ENCODE results near the gene PANX2. TPM values are rescaled to one million over a fixed set of nuclear protein-coding genes. Genes with fewer than 3 reads are reported as not detected.

PANX2 gene
- total and polyA plus RNA-seq, 2 experiments from 2014 or later: 0.44 to 2.1 TPM

DNA sequence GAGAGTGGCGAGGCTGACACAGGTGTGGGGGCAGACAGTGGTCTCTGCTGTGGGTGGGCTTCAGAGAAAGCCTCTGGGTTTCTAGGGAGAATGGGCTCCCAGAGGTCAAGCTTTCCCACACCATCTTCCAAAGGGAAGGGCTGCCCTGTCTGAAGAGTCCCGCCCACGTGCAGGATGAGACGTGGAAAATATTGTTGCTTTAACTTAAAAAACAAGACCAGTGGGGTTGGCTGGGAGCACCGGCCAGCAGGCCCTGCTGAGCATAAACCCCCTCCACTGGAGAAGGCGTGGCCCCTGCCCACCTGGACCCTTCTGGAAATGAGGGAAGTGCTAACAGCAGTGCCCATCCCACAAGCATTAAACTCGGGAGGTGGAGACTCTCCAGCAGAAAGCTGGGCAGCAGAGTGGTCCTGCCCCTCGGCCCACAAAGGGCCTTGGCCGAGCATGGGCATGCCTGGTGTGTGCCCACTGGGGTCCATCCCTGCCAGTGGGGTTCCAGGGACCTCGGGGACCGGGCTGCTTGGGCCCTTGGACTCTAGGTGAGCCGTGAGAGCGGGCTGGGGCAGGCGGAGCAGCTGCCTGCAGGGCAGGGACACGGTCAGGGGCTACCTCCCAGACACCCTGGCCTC, 45.6 kb downstream of the PANX2 start:
- Histone ChIP-seq H3K27ac (no peak overlapping the region), H3K4me2 (no peak overlapping the region), H4K20me1 (ENCODE audit: insufficient read depth, poor library complexity, severe bottlenecking) (peaks cover 20% of the 10 kb centered on the region), H2AFZ (no peak overlapping the region), H3K27me3 (no peaks in the 10 kb centered on the region), H3K4me3 (no peak overlapping the region), H3K4me1 (ENCODE audit: insufficient read depth) (no peaks in the 10 kb centered on the region), H3K79me2 (peaks cover 33% of the 10 kb centered on the region), H3K9me2 (replicated peaks; ENCODE audit: insufficient read depth) (no peaks in the 10 kb centered on the region), H3K36me3 (replicated peaks; ENCODE audit: insufficient read depth, low read depth) (no peaks in the 10 kb centered on the region), H3K9me3 (ENCODE audit: low read depth) (no peaks in the 10 kb centered on the region)
- TF ChIP-seq, protein P1, sequence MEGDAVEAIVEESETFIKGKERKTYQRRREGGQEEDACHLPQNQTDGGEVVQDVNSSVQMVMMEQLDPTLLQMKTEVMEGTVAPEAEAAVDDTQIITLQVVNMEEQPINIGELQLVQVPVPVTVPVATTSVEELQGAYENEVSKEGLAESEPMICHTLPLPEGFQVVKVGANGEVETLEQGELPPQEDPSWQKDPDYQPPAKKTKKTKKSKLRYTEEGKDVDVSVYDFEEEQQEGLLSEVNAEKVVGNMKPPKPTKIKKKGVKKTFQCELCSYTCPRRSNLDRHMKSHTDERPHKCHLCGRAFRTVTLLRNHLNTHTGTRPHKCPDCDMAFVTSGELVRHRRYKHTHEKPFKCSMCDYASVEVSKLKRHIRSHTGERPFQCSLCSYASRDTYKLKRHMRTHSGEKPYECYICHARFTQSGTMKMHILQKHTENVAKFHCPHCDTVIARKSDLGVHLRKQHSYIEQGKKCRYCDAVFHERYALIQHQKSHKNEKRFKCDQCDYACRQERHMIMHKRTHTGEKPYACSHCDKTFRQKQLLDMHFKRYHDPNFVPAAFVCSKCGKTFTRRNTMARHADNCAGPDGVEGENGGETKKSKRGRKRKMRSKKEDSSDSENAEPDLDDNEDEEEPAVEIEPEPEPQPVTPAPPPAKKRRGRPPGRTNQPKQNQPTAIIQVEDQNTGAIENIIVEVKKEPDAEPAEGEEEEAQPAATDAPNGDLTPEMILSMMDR (IDR thresholded peaks at IDR 0.05; ENCODE audit: poor library complexity): no peak
- no peak for TF ChIP-seq EZH2 (IDR thresholded peaks at IDR 0.05; ENCODE audit: borderline replicate concordance)
- no peak for TF ChIP-seq EZH2phosphoT487 (IDR thresholded peaks at IDR 0.05; ENCODE audit: low read depth, severe bottlenecking, unreplicated experiment)
- WGBS (ENCODE audit: low lambda C conversion rate, missing lambda C conversion rate): 94% methylated on average over 14 of the region's 15 CpGs
- no peak for DNase-seq (ENCODE audit: low spot score)

DNA sequence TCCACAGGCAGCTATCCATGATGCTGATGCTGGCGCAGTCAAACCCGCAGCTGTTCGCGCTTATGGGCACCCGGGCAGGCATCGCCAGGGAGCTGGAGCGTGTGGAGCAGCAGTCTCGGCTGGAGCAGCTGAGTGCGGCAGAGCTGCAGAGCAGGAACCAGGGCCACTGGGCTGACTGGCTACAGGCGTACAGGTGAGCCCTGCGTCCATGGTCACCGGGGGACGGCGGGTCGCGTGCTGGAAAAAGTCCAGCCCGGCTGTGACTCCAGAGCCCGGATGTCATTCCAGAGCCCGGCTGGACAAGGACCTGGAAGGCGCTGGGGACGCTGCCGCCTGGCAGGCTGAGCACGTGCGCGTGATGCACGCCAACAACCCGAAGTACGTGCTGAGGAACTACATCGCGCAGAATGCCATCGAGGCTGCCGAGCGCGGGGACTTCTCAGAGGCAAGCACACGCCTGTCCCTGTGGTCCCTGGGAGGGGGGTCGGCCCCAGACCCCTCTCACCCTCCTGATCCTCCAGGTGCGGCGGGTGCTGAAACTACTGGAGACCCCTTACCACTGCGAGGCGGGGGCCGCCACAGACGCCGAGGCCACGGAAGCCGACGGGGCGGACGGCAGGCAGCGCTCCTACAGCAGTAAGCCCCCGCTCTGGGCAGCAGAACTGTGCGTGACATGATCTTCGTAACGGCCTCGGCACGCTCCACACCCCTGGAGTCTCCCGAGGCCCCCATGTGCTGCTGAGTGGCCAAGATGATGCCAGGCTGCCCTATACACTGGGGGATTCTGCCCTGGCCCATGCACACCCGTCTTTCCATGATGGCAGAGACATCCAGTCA, 46.4 kb downstream of the PANX2 start:
- peaks cover 17% of the 10 kb centered on the region for H4K20me1 ChIP-seq (ENCODE audit: insufficient read depth, poor library complexity, severe bottlenecking)
- H3K9me2 ChIP-seq (replicated peaks; ENCODE audit: insufficient read depth): no peaks in the 10 kb centered on the region
- peaks cover 26% of the 10 kb centered on the region for H3K79me2 ChIP-seq
- no peak overlapping the region for H3K4me3 ChIP-seq
- H3K4me1 ChIP-seq (ENCODE audit: insufficient read depth): no peaks in the 10 kb centered on the region
- TF ChIP-seq, protein P1 (IDR thresholded peaks at IDR 0.05; ENCODE audit: poor library complexity): no peak
- TF ChIP-seq EZH2 (IDR thresholded peaks at IDR 0.05; ENCODE audit: borderline replicate concordance): no peak
- TF ChIP-seq EZH2phosphoT487 (IDR thresholded peaks at IDR 0.05; ENCODE audit: low read depth, severe bottlenecking, unreplicated experiment): no peak
- no peaks in the 10 kb centered on the region for H3K27me3 ChIP-seq
- H2AFZ ChIP-seq: no peak overlapping the region
- 98% methylated on average over 53 of the region's 57 CpGs for WGBS (ENCODE audit: low lambda C conversion rate, missing lambda C conversion rate)
- no peaks in the 10 kb centered on the region for H3K36me3 ChIP-seq (replicated peaks; ENCODE audit: insufficient read depth, low read depth)
- H3K27ac ChIP-seq: no peak overlapping the region
- no peak for DNase-seq (ENCODE audit: low spot score)
- no peak overlapping the region for H3K4me2 ChIP-seq
- H3K9me3 ChIP-seq (ENCODE audit: low read depth): no peaks in the 10 kb centered on the region

DNA sequence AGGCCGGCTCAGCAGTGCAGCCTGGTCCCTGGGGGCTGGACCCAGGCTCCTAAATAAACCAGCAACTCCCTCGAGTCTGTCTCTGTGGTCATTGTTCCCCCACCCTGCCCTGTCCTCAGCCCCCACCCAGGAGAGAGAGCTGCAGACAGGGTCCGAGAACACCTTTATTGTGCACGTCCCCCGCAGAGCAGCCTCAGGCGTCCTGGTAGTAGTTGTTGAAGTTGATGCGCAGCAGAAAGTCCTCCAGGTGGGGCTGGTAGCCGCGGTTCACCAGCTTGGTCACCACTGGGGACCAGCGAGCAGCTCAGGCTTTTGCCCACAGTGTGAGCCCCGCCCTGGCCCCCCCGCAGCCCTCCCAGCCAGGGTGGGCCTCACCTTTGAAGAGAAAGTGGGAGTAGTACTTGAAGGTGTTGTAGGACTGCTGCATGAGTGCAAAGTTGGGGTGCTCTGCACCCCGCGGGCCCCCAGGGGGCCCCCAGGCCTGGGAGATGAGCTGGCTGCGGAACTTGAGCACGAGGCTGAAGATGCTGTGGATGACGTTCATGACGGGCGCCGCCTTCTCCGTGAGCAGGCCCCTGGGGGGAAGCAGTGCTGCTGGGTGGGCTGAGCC, 47.1 kb downstream of the PANX2 start:
- Histone ChIP-seq H3K4me2 (no peak overlapping the region), H3K4me3 (no peak overlapping the region), H4K20me1 (ENCODE audit: insufficient read depth, poor library complexity, severe bottlenecking) (peaks cover 15% of the 10 kb centered on the region), H3K9me2 (replicated peaks; ENCODE audit: insufficient read depth) (no peaks in the 10 kb centered on the region), H3K27me3 (no peaks in the 10 kb centered on the region), H3K9me3 (ENCODE audit: low read depth) (no peaks in the 10 kb centered on the region), H2AFZ (no peak overlapping the region), H3K79me2 (peaks cover 18% of the 10 kb centered on the region), H3K36me3 (replicated peaks; ENCODE audit: insufficient read depth, low read depth) (no peaks in the 10 kb centered on the region), H3K4me1 (ENCODE audit: insufficient read depth) (no peaks in the 10 kb centered on the region), H3K27ac (no peak overlapping the region)
- 93% methylated on average over 19 of the region's 21 CpGs for WGBS (ENCODE audit: low lambda C conversion rate, missing lambda C conversion rate)
- TF ChIP-seq EZH2phosphoT487 (IDR thresholded peaks at IDR 0.05; ENCODE audit: low read depth, severe bottlenecking, unreplicated experiment): no peak
- TF ChIP-seq, protein P1 (IDR thresholded peaks at IDR 0.05; ENCODE audit: poor library complexity): no peak
- TF ChIP-seq EZH2 (IDR thresholded peaks at IDR 0.05; ENCODE audit: borderline replicate concordance): no peak
- no peak for DNase-seq (ENCODE audit: low spot score)
